Embryonic facial prominence (tissue), 1 donor: ENCODE results near the gene ADAMTS19.
"Not testable (repeated sequence)": the region's sequence is repeated elsewhere in the genome, so short reads cannot be mapped to it uniquely, and the experiment has no call there.

Source experiments
- DNase-seq: peaks from one replicate; pipeline ENCODE4 v3.0.0-alpha.2; 2016; ENCODE audit errors: extremely low spot score

Gene ADAMTS19

GRCh38 chr5:129477532-129477931, 17.4 kb downstream of the ADAMTS19 start:
- DNase-seq: no peak

DNA sequence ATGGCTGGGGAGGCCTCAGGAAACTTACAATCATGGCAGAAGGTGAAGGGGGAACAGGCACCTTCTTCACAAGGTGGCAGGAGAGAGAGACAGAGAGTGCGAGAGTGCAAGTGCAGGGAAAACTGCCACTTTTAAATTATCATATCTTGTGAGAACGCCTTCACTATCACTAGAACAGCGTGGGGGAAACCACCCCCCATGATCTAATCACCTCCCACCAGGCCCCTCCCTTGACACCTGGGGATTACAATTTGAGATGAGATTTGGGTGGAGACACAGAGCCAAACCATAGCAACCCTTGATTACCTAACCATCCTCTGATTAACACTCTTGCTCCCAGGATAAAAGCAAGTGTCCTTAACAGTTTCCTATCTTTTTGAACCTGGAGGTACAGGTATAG, 21.1 kb downstream of the ADAMTS19 start:
- no peak for DNase-seq

- DNase-seq: peak; percentile 18
Measured at GRCh38 chr5:129496421-129496820, 36.3 kb downstream of the ADAMTS19 start.

- no peak for DNase-seq
Measured at GRCh38 chr5:129496864-129497595, 36.9 kb downstream of the ADAMTS19 start.

DNA sequence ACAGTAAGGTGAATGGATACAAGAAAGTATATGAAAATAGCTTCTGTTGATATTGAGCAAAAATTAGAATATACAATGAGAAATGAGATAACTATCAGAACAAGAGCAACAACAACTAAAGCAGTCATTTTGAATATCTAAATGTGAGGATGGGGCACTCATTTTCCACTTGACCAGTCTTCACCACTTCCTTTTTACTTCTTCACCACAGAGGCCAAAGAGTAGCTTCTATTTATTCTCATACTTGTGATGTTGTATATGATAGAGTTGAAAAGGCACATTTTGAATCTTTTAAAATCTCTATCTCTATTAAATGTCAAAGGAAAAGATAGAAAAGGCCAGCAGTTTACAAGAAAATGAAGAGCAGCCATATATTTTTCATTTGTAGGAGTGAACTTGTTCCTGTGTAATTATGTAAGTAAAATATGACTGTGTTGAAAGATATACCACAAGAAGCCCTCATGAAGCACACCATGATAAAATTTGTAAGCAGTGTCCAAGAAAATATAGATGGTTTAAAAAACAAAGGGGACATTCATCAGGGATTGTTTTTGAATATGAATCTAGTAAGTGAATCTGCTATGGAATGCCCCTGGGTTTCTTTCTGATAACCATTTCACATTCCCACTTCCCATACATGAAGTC, 39.2 kb downstream of the ADAMTS19 start:
- no peak for DNase-seq

- no peak for DNase-seq
Measured at GRCh38 chr5:129500101-129500500, 40.0 kb downstream of the ADAMTS19 start.

DNA sequence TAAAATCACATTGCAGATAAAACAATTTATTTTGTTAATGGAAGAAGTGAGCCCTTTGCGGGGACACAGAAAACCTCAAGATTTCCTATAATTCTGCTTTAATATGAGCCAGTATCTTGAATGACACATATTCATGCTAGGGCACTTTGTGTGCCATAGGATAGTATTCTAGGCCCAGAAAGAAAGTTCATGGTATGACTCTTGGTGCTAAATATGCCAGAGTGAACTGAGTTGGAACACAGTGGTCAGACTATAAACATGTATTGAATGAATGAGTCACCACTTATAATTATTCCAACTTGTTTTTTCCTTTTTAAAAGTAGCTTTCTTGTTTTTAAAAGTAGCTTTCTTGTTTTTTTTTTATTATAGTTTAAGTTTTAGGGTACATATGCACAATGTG, 46.0 kb downstream of the ADAMTS19 start:
- no peak for DNase-seq

GRCh38 chr5:129506950-129507349, 46.9 kb downstream of the ADAMTS19 start:
- no peak for DNase-seq

DNA sequence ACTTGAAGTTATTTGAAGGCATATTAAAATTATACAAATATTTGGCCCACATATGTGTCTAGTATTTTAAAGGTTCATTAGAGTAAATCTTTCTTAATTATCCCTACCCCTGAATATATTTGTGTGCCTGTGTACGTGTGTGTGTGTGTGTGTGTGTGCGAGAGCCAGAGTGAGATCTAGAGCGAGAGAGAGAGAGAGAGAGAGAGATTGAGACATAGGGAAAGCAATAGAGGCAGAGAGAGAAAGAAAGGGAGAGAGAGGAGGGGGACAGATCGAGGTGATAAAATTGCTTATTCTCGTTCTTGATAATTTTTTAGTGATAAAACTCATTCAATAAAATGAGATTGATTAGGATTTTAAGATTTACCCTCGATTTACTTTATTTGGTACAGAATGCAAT, 47.4 kb downstream of the ADAMTS19 start:
- no peak for DNase-seq

GRCh38 chr5:129508606-129509005, 48.5 kb downstream of the ADAMTS19 start:
- DNase-seq: no peak

DNA sequence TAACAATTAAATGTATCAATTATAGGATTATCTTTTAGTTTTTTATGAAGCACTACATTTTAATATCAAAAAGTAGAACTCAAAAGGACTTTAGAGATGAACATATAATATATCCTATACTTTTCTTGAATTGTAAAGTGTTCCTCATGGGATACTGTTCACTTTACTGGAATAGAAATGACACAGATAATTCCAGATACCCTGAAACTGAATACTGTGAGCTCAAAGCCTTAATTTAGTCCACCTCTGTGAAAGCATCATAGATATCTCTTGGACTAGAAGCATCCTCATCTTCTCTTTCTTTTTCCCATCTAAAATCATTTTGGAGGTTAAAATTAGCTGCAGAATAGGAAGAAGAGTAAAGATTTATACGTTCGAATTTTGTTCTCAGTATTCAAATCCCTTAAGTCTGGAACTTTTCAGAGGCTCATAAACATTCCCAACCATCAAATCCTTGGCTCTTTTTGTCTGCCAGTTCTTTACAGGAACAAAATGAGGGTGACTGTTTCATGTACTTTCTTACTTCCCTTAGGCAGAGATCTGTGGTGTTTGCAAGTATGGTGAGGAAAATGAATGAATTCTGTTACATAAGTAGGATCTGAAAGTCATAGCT, 49.4 kb downstream of the ADAMTS19 start:
- DNase-seq: no peak

DNA sequence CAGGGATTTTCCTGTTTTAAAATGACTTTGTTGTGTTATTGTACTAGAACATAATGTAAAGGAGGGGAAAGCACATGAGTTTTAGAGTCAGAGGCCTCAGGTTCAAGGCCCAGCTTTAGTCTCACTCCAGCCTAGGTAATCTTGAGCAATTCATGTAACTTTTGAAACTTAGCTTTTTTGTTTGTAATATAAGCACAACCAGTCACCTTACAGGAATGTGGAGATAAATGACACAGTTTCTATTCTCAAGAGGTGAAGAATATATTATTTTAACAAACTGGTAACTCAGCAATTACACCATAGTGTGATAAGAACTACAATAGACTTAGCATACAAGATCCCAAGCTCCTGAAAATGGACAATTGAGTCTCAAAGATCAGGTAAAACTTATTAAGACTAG, 51.2 kb downstream of the ADAMTS19 start:
- no peak for DNase-seq

DNA sequence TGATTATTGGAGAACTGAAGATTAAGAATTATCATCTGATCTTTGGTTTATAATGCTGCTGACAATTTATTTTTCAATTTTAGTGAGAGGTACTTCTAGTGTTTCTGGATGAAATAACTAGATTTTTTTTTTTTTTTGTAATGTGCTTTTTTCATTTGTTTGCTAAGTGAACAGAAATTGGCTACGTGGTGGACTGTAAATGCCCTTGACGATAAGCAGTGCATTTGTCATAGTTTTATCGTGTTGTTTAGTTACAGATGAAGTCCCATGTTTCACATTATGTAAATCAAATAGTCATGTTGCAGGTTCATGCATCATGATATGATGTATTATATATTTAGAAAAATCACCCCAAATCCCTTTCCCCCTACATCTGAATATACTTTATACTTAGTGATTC, 81.0 kb downstream of the ADAMTS19 start:
- DNase-seq: no peak

GRCh38 chr5:129541648-129542251, 81.7 kb downstream of the ADAMTS19 start:
- DNase-seq: no peak

DNA sequence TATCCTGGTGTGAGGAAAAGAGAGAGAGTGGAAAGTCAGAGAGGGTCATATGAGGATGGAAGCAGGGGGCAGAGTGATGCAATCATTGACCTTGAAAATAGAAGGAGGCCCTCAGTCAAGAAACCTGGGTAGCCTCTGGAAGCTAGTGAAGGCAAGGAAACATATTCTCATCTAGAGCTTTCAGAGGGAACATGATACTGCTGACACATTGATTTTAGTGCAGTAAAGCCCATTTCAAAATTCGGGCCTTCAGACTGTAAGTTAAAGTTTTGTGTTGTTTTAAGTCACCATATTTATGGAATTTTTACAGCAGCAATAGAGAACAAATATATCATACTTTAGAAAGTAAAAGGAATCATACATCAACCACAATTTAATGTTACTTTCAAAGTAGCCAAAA, 87.0 kb downstream of the ADAMTS19 start:
- DNase-seq: no peak

- no peak for DNase-seq
Measured at GRCh38 chr5:129554134-129554904, 94.2 kb downstream of the ADAMTS19 start.

- DNase-seq: no peak
Measured at GRCh38 chr5:129563585-129563984, 103.5 kb downstream of the ADAMTS19 start.

DNA sequence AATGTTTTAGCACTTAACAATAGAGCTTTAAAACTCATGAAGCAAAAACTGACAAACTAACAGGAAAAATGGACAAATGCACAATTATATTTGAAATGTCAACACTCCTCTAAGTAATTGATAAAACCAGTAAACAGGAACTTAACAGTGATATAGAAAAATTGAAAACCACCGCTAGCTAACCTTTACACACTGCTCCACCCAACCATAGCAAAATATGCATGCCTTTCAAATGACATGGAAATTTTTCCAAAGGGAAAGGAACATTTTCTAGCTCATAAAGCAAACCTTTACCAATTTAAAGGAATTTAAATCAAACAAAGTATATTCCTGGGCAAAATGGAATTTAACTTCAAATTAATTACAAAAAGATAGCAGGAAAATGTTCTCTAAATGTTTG, 109.2 kb downstream of the ADAMTS19 start:
- no peak for DNase-seq

DNA sequence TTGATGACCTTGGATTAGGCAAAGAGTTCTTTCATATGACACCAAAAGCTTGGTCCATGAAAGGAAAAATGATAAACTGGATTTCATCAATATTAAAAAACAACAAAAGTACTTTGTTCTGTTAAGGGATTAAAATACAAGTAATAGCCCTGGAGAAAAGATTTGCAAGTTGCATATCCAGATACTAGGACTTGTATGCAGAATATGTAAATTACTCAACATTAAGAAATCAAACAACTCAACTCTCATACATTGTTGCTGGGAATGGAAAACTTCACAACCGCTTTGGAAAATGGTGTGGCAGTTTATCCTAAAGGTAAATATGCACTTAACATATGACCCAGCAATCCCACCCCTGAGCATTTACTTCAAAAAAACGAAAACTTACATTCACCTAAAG, 112.0 kb downstream of the ADAMTS19 start:
- no peak for DNase-seq

- not testable (repeated sequence) for DNase-seq
Measured at GRCh38 chr5:129584496-129584895, 124.4 kb downstream of the ADAMTS19 start.

DNA sequence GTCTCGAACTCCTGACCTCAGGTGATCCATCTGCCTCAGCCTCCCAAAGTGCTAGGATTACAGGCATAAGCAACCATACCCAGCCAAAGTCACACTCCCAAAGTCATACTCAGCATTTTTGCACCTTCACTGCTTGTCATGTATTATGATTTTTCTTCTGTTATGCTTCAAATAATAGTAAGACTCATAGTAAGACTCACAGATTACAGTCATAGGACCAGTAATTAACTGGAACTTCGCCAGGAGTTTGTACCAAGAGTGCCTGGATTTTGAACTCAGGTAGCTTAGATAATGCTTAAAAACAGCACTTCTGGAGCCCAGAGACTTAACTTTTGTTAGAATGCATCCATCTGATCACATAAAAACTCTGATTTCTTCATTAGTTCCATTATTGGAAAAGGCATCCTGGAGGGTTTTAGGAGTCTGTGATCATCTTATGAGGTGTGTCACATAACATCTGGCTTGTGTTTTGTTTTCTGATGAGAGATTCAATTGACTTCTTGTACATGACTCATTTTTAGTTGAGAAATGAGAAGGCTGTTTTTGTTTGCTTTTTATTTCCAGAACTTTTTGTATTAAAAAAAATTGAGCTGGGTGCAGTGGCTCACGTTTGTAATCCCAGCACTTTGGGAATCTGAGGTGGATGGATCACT, 131.5 kb downstream of the ADAMTS19 start:
- no peak for DNase-seq
